ENCODE data around the gene LCN12.

Gene LCN12

GRCh38 chr9:136951541-136952320 is at the start of gene LCN12:
LCN12 (plus strand) TSS chr9:136952273; CDS start chr9:136952328, 55 bp downstream.
- DNase-seq, result no peak

- DNase-seq, result no peak
Measured at GRCh38 chr9:136903041-136903554, 49.0 kb upstream of the LCN12 start.

GRCh38 chr9:136906266-136906665 is 45.8 kb upstream of the LCN12 start:
- DNase-seq, result no peak

DNA sequence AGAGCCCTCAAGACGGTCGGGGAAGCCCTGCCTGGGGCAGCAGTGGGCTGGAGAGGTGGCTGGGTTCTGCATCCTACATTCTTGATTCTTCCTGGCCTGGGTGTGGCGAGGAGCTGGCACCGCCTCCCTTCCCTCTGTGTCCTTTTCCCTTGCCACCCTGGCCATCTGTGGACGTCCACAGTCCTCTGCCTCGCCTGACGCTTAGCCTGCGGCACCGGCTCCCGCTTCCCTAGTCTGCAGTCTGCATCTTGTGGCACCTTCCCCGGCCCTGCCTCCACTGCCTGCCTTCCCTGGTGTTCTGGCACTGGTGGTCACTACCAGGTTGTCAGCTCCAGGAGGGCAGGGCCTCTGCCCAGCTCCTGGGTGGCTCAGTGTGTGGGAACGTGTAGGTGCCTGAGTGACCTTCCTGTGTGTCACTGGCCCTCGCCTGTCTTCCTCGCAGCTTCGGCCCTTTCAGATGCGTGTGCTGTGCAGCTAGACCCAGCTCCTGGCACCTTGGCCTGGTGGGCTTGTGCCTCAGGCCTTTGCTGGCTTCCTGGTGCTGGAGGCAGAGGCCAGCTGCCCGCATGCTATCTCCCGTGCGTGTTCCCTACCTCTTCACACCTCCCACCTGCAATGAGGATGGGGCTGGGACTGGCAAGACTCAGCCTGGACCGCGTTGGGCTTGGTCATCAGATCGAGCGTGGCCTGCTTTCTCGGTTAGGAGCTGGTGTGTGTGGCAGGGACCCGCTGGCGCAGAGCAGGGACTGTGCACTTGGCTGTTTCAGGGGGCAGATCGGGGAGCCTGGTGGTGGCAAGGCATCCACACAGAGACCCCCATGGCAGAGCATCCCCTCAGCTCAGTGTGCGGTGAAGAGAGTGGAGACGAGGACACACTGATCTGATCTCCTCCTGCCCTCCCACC is 44.8 kb upstream of the LCN12 start:
- no peak for DNase-seq

DNA sequence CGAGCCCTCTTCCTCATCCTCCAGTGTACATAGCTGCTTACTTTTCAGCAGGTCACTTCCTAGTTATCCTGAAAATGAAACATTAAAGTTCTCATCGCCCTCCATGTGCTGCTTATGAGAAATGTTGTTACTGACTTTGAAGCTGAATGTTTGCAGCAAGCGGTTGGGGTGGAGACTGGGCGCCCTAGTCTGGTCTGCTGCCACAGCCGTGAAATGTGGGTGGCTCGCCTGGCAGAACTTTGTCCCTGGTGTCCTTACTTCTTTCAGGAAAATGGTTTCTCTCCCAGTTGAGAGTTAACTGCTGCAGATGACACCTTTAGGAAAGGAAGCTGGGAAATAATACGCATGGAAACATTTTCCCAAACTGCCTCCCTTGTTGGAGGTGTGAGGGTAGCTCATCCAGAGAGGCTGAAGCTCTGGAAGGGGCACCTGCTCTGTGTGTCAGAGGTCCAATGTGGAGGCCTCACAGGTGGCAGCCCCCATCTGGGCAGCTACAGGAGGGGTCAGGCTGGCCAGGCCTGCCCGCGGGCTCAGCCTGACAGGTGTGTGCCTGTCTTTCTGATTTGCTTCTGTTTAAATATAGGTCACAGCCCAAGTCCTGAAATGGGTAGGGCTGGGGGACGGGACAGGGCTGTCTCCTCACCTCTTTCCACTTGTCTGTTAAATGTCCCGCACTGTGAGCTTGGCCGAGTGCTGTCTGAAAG is 41.7 kb upstream of the LCN12 start:
- no peak for DNase-seq

DNA sequence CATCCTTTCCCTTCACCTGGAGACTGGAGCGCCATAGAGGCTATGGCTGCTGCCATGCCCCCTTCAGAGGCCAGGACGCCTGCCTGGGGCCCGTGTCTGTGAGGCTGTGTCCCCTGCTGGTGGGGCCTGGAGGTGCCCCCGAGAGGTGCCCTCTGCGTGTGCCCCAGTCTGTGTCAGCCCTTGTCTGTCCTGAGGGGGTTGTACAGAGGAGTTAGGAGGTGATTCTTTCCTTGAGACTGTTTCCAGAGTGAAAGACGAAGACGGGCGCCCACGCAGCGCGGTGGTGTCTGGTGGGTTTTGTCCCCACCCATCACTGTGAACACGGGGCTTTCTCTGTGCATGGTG is 41.2 kb upstream of the LCN12 start:
- DNase-seq, result no peak

- no peak for DNase-seq
Measured at GRCh38 chr9:136913701-136914438, 38.2 kb upstream of the LCN12 start.

DNA sequence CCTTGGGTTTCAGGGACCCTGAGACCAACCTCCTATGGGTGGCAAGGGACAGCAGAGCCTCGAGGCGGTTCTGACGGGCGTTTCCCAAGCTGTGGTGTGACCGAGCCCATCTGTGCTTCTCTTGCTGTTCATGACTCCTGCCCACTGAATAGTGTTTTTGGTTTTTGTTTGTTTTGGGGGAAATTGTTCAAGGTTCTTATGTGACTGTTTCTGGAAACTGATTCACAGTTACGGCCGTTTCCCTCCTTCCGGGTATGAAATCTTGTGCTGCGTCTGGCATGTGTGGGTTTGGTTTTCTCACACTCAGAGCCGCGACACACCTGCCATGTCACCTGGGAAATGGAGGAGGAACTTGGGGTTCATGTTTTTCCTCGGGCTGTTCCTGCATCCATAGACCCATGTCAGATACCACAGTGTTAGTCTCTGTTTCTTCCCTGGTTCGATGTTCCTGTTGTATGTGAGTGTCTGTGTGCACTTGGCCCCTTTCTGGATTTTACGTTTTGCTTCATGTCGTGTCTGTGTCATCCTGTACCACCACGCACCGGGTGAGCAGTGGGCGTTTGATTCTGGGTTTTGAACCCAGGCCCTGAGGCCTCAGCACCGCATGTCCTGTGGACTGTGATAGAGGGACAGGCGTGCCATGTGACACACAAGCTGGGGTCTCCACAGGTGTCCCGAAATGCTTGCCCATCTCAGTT is 36.3 kb upstream of the LCN12 start:
- no peak for DNase-seq

GRCh38 chr9:136916330-136917184 is 35.5 kb upstream of the LCN12 start:
- DNase-seq, result no peak

DNA sequence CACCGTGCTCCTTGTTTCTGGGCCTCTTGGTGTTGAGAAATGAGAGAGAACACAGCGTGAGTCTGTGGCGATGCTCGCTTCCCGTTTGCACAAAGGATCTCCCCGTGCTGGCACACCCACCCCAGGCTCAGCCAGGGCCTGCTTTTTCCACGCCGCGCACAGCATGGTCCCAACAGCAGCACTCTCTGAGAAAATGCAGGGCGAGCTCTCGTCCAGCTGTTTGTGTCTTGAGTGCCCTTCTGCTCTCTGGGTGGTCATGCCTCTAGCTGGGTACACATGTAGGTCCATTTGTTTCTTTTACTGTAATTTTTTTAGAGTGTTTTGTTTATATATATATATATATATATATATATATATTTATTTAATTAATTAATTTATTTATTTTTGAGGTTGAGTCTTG is 34.2 kb upstream of the LCN12 start:
- DNase-seq, result no peak

DNA sequence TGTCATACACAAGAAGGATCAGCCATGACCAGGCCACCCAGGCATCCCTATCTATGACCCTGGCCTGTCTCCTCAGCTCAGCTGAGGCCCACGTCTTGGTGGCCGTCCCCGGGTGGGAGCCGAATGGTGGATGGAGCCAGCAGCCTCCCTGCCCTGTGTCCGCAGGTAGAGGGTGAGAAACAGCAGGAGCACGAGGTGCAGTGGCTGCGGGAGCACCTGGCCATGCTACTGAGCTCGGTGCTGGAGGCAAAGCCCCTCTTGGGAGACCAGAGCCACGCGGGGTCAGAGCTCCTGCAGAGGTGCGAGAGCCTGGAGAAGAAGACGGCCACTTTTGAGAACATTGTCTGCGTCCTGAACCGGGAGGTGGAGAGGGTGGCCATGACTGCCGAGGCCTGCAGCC is 32.0 kb upstream of the LCN12 start:
- no peak for DNase-seq

GRCh38 chr9:136920734-136921231 is 31.3 kb upstream of the LCN12 start:
- no peak for DNase-seq

DNA sequence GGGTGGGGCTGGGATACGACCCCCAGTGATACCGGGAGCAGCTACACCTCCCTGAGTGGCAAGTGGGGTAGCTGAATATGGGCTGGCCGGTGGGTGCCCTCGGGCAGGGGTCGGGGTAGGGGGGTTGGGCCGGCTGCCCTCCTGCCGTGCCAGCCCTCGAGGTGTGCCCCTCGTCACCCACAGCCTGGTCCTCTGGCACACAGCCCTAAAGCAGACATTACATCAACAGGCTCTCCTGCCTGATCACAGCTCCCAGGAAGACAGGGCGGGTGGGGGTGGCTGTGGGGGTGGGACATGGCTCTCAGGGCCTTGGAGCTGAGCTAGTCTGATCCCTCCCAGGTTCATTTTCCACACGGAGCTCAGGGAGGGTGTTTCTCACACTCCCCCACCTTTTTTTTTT is 30.8 kb upstream of the LCN12 start:
- no peak for DNase-seq

GRCh38 chr9:136921718-136922117 is 30.4 kb upstream of the LCN12 start:
- DNase-seq, result no peak

DNA sequence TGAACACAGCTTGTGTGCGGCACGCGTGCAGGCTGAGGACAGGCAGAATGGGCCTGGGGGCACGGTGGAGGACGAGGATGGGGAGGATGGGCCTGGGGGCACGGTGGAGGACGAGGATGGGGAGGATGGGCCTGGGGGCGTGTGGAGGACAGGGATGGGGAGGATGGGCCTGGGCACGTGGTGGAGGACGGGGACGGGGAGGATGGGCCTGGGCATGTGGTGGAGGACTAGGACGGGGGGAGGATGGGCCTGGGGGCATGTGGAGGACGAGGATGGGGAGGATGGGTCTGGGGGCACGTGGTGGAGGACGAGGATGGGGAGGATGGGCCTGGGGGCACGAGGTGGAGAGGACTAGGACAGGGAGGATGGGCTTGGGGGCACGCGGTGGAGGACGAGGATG is 29.5 kb upstream of the LCN12 start:
- DNase-seq, result no peak

GRCh38 chr9:136923881-136924280 is 28.2 kb upstream of the LCN12 start:
- no peak for DNase-seq

DNA sequence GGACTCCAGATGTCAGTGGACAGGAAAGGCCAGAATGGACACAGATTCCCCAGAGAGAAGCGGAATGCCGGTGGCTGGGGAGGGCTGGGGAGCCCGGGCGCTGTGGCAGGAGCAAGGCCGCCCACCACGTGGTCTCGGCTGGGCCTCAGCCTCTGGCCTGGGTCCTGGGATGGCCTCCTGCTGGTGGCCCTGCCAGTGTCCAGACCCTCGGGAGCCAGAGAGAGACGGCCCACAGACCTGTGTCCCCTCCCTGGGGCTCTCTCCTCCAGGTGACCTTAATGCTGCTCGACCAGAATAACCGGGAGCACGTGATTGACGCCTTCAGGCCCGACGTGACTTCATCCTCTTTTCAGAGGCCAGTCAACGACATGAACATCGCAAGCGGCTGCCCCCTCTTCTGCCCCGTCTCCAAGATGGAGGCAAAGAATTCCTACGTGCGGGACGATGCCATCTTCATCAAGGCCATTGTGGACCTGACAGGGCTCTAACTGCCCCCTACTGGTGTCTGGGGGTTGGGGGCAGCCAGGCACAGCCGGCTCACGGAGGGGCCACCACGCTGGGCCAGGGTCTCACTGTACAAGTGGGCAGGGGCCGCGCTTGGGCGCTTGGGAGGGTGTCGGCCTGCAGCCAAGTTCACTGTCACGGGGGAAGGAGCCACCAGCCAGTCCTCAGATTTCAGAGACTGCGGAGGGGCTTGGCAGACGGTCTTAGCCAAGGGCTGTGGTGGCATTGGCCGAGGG is 26.5 kb upstream of the LCN12 start:
- DNase-seq, result no peak

DNA sequence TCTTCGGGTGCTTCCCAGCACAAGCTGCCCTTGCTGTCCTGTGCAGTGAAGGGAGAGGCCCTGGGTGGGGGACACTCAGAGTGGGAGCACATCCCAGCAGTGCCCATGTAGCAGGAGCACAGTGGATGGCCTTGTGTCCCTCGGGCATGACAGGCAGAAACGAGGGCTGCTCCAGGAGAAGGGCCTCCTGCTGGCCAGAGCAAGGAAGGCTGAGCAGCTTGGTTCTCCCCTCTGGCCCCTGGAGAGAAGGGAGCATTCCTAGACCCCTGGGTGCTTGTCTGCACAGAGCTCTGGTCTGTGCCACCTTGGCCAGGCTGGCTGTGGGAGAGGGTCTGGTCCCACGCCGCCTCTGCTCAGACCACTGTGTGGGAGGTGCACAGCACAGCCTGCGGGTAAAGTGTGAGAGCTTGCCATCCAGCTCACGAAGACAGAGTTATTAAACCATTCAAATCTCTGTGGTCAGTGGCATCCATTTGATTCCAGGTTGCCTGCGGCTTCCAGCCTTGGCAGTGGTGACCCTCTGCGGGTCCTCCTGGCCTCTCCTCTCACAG is 25.8 kb upstream of the LCN12 start:
- DNase-seq, result no peak

- no peak for DNase-seq
Measured at GRCh38 chr9:136926749-136927148, 25.3 kb upstream of the LCN12 start.
